ENCODE data around the gene TADA2A.

Gene TADA2A

GRCh38 chr17:37512442-37513068, 105.9 kb downstream of the TADA2A start:
- Histone ChIP-seq H3K9me3 (ENCODE audit: severe bottlenecking) (no peaks in the 10 kb centered on the region), H3K4me3 (ENCODE audit: low read depth, low read length) (no peak overlapping the region), H3K27ac (peak overlapping the region; percentile 70), H3K36me3 (peaks cover 47% of the 10 kb centered on the region), H3K27me3 (ENCODE audit: insufficient read depth, low read depth, severe bottlenecking) (no peaks in the 10 kb centered on the region)
- peak; percentile 76 for DNase-seq
- TF ChIP-seq, protein P1, sequence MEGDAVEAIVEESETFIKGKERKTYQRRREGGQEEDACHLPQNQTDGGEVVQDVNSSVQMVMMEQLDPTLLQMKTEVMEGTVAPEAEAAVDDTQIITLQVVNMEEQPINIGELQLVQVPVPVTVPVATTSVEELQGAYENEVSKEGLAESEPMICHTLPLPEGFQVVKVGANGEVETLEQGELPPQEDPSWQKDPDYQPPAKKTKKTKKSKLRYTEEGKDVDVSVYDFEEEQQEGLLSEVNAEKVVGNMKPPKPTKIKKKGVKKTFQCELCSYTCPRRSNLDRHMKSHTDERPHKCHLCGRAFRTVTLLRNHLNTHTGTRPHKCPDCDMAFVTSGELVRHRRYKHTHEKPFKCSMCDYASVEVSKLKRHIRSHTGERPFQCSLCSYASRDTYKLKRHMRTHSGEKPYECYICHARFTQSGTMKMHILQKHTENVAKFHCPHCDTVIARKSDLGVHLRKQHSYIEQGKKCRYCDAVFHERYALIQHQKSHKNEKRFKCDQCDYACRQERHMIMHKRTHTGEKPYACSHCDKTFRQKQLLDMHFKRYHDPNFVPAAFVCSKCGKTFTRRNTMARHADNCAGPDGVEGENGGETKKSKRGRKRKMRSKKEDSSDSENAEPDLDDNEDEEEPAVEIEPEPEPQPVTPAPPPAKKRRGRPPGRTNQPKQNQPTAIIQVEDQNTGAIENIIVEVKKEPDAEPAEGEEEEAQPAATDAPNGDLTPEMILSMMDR (IDR thresholded peaks at IDR 0.05; ENCODE audit: low read depth, low read length) = no peak

- H3K36me3 ChIP-seq = peaks cover 54% of the 10 kb centered on the region
- no peaks in the 10 kb centered on the region for H3K9me3 ChIP-seq (ENCODE audit: severe bottlenecking)
- no peak for DNase-seq
- H3K27me3 ChIP-seq (ENCODE audit: insufficient read depth, low read depth, severe bottlenecking) = no peaks in the 10 kb centered on the region
- TF ChIP-seq, protein P1 (IDR thresholded peaks at IDR 0.05; ENCODE audit: low read depth, low read length) = no peak
- H3K27ac ChIP-seq = peak overlapping the region; percentile 70
- H3K4me3 ChIP-seq (ENCODE audit: low read depth, low read length) = no peak overlapping the region
These were observed 107.0 kb downstream of the TADA2A start for GRCh38 chr17:37513711-37514110.

DNA sequence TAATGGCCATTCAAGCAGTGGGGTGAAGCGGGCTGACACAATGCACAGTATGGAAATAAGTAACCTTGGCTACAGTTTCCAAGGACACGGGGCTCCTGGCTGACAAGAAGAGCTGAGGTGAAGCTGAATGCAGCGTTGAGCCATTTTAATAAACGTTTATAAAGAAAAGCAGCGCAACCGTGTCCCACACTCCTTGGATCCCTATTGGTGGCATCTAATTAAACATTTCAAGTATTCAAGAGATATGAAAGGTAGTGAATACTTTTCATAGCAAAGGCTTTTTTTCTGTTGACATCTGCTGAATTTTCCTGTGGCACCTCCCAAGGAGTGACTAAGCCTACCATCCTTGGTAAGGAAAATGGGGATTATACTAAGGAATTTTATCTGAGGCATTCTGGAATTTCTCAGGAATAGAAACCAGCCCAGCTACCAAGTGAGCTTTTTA, 109.5 kb downstream of the TADA2A start:
- TF ChIP-seq, protein P1 (IDR thresholded peaks at IDR 0.05; ENCODE audit: low read depth, low read length) = no peak
- no peak for DNase-seq
- no peak overlapping the region for H3K27ac ChIP-seq

DNA sequence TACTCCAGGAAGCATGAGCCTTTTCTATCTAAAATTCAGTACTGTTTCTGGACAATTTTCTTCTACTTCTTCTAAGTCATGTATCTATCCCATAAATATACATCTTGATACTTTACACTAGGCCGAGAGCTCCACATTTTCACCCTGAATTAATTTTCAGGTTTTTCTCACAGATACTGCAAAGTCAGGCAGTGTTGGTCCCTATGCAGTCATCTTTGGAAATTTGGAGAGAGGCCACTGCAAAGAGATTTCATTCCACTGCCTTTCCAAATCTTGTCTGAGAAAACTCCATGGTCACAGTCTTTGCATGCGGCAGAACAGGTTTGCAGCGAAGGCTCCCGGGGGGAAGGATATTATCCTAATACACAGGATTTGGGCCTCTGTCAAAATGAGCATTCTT, 111.2 kb downstream of the TADA2A start:
- H3K27ac ChIP-seq = no peak overlapping the region
- TF ChIP-seq, protein P1 (IDR thresholded peaks at IDR 0.05; ENCODE audit: low read depth, low read length) = no peak
- H3K36me3 ChIP-seq = peaks cover 58% of the 10 kb centered on the region
- H3K4me3 ChIP-seq (ENCODE audit: low read depth, low read length) = no peak overlapping the region
- DNase-seq = no peak
- no peaks in the 10 kb centered on the region for H3K27me3 ChIP-seq (ENCODE audit: insufficient read depth, low read depth, severe bottlenecking)
- no peaks in the 10 kb centered on the region for H3K9me3 ChIP-seq (ENCODE audit: severe bottlenecking)

More for the DNA sequence above, 109.5 kb downstream of the TADA2A start:
- H3K4me3 ChIP-seq (ENCODE audit: low read depth, low read length) = no peak overlapping the region
- H3K36me3 ChIP-seq = peaks cover 66% of the 10 kb centered on the region
- no peaks in the 10 kb centered on the region for H3K9me3 ChIP-seq (ENCODE audit: severe bottlenecking)
- H3K27me3 ChIP-seq (ENCODE audit: insufficient read depth, low read depth, severe bottlenecking) = no peaks in the 10 kb centered on the region

GRCh38 chr17:37518826-37519225, 112.1 kb downstream of the TADA2A start:
- no peak overlapping the region for H3K27ac ChIP-seq
- no peak for DNase-seq
- H3K27me3 ChIP-seq (ENCODE audit: insufficient read depth, low read depth, severe bottlenecking) = no peaks in the 10 kb centered on the region
- H3K9me3 ChIP-seq (ENCODE audit: severe bottlenecking) = no peaks in the 10 kb centered on the region
- TF ChIP-seq, protein P1 (IDR thresholded peaks at IDR 0.05; ENCODE audit: low read depth, low read length) = no peak
- H3K36me3 ChIP-seq = peaks cover 49% of the 10 kb centered on the region
- H3K4me3 ChIP-seq (ENCODE audit: low read depth, low read length) = no peak overlapping the region

Data from WERI-Rb-1 (cell line).